Stimulated activated CD4-positive, alpha-beta T cell treated with anti-CD3 and anti-CD28 coated beads, Interleukin-15, amount 100 ng/mL, for 48 hours (primary cell): Measurements from ENCODE around the gene RPS6KC1.
"Not testable (repeated sequence)": the region's sequence is repeated elsewhere in the genome, so short reads cannot be mapped to it uniquely, and the experiment has no call there.

Source experiments
- DNase-seq, 2 donors: peaks; one replicate each; pipeline ENCODE4 v3.0.0-alpha.2; 2020; ENCODE audit warnings: low read depth in 2 of 2

The RPS6KC1 gene

DNA sequence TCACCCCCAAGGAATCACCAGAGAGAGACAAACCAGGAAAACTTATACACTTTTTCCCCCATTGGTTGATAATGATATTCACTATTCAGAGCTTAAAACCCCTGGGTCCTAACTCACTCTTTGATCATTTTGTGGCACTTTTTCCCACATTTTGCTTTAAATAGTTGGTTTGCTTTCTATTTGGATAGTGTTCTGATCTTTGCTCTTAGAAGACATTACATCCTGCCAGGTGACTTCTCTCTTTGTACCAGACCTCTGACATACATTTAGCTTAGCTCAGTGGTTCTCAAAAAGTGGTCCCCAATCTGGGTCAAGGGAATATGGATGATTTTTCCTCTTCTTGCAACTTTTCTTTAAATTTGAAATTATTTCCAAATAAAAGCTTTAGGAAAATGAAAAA is 228.4 kb downstream of the RPS6KC1 start:
- DNase-seq, result no peak

DNA sequence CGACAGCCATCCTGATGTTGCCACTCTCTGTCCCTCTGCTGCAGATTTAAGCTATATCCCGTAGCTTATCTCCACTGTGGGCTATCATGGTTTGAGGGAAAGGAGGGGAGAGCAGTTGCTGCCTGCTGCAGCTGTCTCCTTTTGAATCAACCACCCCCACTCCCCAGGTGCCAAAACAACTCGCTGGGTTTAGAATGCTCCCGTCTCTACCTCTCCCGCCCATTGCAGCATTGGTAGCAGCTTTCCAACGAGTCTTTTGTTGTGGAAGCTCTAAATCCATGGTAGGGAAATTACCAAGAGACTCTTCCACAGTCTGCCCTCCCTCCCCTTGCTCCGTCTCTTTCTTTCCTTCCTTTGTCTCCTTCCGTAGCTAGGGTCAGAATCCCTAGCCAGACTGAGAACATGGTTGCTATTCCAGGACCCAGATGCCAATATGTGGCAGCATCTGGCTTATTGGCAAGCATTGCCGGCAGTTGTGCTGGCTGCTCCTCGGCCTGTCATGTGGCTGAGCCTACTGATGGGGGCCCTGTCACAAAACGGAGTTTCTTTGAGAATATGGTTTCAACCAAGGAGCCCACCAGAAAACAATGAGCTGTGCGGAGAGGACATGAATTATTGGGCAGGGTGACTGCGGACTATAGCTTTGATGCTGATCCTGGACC is 230.7 kb downstream of the RPS6KC1 start:
- no peak for DNase-seq

DNA sequence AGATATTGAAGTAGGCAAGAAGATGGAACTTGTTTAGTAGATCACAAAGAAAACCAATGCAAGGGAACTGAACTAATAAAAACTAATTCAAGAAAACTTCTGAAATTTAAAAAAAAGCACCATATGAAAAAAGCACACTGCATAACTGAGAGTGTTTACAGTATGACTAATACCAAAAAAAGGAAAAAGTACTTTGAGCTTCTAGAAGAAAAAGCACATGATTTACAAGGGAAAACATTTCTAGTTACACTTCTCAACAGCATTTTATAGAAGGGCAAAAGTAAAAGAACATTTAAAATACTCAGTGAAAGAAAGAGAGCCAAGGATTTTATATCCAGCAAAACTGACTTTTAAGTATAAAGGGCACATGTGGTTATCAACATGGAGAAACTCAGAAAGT is 233.6 kb downstream of the RPS6KC1 start:
- DNase-seq, result no peak

DNA sequence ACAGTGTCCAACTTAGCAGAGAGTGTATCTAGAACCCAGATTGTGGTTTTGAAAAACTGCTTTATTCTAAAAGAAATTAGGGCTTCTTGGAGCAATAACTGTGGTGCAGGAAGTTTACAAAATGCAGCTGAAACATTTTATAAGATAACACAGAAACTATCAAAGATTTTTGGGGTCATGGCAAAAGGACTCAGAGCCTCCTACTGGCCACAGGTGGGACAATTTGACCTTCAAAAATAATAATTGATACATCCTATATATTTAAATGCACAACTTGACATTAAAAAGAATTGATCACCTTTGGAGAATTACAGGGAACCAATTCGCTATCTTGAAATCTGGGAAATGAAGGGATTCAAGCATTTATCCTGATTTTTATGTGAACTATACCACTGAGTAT is 235.2 kb downstream of the RPS6KC1 start:
- DNase-seq, result no peak

DNA sequence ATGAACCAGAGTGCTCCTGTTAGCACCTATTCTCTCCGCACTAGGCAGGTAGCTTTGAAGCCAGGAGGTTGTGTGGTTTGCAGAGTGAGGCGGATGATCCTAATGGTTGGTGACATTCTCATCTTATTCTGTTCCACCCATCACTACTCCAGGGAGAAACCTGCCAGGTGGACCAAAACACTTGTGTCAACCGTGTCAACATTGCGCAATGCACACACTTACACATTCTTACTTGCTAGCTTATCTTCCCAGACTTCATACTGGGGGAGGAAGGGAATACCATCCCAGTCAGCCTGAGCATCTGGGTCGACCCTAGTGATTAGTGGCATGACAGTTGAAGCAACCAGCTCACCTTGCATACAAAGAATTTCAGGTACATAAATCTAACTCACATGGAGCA is 236.9 kb downstream of the RPS6KC1 start:
- DNase-seq, result no peak

DNA sequence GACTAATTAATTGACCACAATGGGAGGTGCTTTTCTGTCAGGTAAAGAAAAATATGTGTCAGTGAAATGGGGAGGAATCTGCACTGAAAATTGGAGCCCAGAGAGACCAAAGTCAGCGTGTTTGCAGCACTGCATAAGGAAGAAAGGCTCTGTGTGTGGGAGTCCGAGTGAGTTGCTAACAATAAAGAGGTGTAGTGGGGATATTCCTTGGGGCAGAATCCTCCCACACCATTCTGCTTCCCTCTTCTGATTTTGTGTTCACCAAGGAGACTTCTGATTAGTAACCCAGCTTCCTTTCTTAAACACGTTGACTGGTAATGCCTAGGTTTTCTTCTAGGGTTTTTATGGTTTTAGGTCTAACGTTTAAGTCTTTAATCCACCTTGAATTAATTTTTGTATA is 240.5 kb downstream of the RPS6KC1 start:
- no peak for DNase-seq

DNA sequence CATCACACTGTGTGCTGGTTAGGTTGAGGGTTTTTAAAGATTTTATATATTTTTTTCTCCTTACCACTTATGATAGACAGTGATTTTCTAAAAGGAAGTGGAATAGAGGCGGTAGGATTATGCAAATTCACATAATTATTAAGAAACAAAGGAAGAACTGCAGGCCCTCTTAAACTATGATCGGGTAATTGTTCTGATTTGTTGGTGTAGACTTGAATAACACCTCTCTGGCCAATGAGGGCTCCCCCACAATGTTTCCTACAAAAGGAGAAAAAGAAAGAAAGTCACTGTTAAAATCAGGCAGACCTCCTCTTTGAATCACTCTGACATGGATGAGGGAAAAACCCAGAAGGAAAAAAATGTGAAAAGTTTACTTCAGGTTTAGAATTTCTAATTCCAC is 241.6 kb downstream of the RPS6KC1 start:
- no peak for DNase-seq

DNA sequence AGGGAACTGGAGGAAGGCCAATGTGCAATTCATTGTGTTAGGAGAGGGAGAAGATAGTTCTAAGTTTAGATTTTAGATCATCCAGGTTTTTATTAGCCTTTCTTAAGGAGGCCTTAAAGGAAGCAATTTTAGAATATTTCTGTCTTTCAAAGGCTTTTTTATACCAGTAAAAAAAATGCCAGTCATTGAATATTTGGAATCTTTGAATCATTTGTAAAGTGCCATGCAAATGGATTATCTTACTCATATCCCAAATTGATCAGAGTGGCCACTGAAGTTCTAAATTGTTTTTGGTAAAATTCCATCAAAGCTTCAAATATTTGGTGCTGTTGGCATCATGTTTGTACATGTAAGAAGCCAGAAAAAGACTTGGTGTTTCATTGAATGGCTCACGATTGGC is 244.8 kb downstream of the RPS6KC1 start:
- no peak for DNase-seq

DNA sequence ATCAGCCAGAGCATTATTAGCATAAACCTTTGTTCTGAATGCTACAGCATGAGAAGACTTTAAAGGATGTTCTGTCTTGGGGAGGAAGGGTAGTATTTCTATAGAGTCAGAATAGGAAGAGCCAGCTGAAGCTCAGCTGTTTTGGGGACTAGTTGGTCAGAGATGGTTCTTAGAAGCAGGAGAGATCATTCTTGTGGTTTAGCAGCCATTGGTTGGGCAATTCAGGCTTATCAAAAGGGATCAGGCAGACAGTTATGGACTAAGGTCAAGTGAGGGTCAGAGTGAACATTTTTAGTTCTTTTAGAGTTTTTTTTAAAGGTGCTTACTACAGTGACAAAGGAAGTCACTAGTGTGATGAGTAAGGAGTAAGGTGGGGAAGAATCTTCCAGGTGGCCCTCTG is 245.5 kb downstream of the RPS6KC1 start:
- no peak for DNase-seq

DNA sequence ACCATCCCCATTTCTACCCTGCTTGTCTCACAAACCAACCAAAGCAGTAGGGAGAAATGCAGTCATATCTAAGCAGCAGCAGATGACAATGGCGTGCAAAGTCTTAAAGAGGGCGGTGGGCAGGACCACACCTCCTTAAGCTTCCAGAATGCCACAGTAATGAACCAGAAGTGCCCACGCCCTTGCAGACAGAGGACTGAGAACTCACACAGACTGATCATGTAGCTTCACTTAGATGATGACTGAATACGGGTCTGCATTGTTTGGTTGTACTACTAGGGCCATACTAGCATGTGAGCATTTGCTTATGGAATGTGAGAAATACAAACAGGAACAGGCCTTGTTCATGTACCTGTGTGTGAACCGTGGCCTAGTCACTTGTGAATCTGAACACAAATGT is 246.0 kb downstream of the RPS6KC1 start:
- no peak for DNase-seq

DNA sequence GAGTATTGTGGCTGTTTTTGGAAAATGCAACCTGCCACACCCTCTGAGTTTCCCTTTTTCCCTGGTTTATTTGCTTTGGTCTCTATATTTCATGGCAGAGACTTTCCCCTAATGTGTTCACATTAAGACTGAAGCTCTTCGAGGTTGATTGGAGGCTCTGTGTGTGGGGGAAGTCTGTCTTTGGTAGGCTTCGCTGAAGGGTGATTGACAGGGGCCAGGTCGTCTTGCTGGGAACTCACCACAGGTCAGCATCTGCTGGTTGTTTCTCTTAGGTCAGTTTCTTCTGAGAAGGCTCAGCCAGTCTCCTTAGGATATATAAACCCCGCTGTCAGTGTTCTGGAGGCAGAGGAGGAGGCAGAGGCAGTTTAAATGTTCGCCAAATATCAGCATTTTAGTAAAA is 249.4 kb downstream of the RPS6KC1 start:
- no peak for DNase-seq

DNA sequence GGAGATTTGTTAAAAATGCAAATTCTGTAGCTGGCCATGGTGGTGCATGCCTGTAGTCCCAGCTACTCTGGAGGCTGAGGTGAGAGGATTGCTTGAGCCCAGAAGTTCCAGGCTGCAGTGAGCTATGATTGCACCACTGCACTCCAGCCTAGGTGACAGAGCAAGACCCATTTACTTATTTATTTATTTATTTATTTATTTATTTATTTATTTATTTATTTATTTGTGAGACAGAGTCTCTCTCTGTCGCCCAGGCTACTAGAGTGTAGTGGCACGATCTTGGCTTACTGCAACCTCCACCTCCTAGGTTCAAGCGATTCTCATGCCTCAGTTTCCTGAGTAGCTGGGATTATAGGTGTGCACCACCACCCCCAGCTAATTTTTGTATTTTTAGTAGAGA is 250.5 kb downstream of the RPS6KC1 start:
- DNase-seq, result not testable (repeated sequence)

DNA sequence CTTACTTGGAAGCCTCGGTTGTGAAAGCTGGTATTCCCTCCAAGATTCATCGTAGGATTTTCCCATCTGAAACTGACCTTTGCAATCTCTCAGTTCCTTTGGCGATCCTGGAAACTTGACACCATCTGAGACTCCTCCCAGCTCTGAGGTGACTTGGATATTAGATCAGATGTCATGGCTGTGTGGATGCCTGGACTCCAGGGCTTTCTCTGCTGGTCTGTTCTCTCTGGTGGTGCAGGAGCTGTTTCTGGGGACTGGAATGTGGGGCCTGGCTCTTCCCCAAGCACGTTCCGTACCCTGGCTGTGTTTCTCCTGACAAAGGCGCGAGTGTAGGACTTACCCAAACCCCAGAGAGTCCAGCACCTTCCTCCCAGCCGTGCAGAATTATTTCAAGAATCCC is 252.2 kb downstream of the RPS6KC1 start:
- no peak for DNase-seq

DNA sequence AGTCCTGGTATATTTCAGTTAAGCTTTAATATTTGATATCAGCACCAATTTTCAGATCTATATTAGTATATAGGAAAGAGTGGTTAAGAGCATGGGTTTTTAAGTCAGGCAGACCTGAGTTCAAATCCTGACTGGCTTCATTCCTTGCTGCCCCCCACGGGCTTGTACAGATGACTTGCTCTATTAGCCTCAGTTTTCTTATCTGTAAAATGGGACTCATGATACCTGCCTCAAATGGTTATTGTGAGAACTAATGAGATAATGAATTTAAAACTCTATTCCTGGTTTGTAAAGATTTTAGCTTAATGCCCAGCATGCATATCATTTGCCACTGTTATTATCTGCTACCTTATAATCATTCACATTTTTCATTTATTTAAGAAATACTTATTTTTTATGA is 264.5 kb downstream of the RPS6KC1 start:
- no peak for DNase-seq

DNA sequence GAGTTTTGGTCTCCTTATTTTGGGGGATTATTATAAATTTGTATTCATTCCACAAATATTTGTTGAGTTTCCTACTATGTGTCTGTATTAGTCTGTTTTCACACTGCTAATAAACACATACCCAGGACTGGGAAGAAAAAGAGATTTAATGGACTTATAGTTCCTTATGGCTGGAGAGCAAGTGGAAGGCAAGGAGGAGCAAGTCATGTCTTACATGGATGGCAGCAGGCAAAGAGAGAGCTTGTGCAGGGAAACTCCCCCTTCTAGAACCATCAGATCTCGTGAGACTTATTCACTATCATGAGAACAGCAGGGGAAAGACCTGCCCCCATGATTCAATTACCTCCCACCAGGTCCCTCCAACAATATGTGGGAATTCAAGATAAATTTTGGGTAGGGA is 267.4 kb downstream of the RPS6KC1 start:
- DNase-seq, result not testable (repeated sequence)

DNA sequence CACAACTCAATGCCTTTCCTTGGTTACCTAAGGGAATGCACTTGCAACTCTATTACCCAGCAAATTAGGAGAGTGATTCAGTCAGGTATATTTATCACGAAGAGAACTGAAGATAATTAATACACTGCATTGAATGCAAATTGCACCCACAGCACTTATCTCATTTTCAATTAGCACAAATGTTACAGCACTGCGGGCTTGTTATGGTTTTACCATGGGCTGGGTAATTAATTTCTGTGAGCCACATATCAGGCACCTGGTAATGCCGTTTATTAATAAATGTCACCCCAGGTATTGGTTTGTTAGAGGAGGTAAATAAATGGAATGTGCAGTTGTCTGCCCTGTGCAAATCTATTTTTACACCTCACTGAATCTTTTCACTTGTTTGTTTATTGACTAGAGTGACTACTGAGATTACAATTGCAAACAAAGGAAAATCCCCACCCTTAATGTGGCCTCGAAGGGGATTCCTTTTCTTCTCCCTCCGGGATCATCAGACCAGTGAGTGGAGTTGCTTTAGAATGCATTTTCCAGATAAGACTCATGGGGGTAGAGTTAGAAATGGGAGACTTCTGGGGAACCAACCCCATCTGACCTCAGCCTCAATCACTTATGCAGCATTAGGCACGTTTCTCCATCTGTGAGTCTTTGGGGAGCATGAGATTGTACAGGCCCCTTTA is 269.3 kb downstream of the RPS6KC1 start:
- DNase-seq, result no peak
